Measurements from ENCODE around the gene TYW5.
"Not testable (repeated sequence)": the region's sequence is repeated elsewhere in the genome, so short reads cannot be mapped to it uniquely, and the experiment has no call there.

Gene TYW5

DNA sequence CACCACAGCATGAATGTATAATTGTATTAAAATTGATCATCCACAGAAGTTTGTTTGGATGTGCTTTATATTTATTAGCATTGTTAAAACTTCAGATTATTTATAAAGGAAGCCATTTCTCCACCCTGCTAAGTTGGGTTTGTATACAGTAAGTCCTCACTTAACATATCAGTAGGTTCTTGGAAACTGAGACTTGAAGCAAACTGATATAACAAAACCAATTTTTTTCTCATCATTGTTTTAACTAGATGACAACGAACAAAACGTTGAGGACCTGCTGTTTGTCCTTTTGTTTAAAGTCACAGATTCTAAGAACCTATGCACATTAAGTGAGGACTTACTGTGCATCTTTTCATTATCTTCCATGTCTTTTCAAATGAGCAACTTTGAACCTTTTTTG lies 27.1 kb downstream of the TYW5 start:
- POLR2A ChIA-PET (ENCODE audit: low non-redundant PET), result no interaction called here
- TF ChIP-seq, protein P1, sequence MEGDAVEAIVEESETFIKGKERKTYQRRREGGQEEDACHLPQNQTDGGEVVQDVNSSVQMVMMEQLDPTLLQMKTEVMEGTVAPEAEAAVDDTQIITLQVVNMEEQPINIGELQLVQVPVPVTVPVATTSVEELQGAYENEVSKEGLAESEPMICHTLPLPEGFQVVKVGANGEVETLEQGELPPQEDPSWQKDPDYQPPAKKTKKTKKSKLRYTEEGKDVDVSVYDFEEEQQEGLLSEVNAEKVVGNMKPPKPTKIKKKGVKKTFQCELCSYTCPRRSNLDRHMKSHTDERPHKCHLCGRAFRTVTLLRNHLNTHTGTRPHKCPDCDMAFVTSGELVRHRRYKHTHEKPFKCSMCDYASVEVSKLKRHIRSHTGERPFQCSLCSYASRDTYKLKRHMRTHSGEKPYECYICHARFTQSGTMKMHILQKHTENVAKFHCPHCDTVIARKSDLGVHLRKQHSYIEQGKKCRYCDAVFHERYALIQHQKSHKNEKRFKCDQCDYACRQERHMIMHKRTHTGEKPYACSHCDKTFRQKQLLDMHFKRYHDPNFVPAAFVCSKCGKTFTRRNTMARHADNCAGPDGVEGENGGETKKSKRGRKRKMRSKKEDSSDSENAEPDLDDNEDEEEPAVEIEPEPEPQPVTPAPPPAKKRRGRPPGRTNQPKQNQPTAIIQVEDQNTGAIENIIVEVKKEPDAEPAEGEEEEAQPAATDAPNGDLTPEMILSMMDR (conservative IDR thresholded peaks at IDR 0.05; ENCODE audit: low read depth), result no peak
- CTCF ChIA-PET, result interaction anchor here (0.6 kb wide), 1 partner anchor 323 kb away, joined by 4 read pairs; no protein-coding TSS in a partner anchor
- H3K27ac ChIP-seq, result no peak overlapping the region
- no peak for DNase-seq (ENCODE audit: low spot score)

DNA sequence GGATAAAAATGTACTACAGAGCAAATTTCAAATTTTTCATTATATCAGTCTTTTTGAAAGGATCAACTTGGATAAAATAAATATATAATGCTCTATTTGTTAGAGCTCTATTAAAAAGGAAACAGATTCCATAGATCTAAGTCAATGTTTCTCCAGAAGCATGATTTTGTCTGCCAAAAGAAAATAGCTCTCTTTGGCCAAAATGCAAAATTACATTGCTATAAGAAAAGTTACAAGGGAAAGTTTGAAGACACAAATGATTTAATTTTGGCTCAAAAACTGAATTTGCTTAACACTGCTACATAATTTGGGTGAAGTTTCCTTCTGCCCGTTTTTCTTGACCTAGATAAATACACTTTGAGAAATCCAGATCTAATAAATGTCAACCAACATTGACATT lies 28.5 kb downstream of the TYW5 start:
- TF ChIP-seq, protein P1 (conservative IDR thresholded peaks at IDR 0.05; ENCODE audit: low read depth), result no peak
- POLR2A ChIA-PET (ENCODE audit: low non-redundant PET), result no interaction called here
- no peak overlapping the region for H3K27ac ChIP-seq
- no peak for DNase-seq (ENCODE audit: low spot score)
- CTCF ChIA-PET, result interaction anchor here (0.7 kb wide), 2 partner anchors 15 to 647 kb away, joined by 4 to 6 read pairs; no protein-coding TSS in a partner anchor

DNA sequence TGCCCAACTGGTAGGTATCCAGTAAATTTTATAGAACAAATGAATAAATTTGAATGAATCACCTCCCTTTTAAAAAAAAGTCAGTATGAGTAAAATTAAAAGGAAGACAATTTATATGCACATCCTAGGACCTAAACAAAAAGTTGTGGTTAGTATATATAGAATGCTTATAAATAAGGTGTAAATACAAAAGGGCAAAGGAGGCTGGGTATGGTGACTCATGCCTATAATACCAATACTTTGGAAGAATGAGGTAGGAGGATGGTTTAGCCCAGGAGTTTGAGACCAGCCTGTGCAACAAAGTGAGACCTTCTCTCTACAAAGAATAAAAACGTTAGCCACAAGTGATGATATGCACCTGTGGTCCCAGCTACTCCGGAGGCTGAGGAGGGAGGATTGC lies 31.4 kb downstream of the TYW5 start:
- no peak for DNase-seq (ENCODE audit: low spot score)
- TF ChIP-seq, protein P1 (conservative IDR thresholded peaks at IDR 0.05; ENCODE audit: low read depth), result no peak
- no peak overlapping the region for H3K27ac ChIP-seq
- ChIA-PET CTCF (interaction anchor here (0.6 kb wide), 1 partner anchor 513 kb away, joined by 5 read pairs; no protein-coding TSS in a partner anchor), POLR2A (ENCODE audit: low non-redundant PET) (no interaction called here)

DNA sequence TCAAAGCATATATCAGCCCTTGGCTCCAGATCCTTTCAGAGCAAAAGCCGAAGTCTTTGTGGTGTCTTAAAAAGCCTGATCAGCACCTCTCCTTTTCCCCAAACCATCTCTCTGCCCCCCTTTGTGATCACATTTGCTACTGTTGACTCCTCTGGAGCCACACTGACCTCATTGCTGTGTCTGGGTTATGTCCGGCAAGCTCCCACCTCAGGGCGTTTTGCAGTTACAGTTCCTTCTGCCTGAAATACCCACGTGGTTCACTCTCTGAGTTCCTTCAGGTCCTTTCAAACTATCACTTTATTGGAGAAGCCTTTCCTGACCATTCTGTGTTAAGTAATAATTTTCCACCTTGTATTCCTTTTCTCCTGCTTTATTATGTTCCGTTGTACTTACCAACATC lies 32.4 kb downstream of the TYW5 start:
- ChIA-PET POLR2A (ENCODE audit: low non-redundant PET) (no interaction called here), CTCF (no interaction called here)

DNA sequence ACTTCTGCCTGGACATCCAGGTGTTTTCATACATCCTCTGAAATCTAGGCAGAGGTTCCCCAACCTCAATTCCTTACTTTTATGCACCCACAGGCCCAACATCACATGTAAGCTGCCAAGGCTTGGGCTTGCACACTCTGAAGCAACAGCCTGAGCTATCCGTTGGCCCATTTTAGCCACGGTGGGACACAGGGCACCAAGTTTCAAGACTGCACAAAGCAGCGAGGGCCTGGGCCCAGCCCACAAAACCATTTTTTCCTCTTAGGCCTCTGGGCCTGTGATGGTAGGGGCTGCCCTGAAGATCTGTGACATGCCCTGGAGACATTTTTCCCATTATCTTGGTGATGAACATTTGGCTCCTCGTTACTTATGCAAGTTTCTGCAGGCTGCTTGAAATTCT lies 38.3 kb downstream of the TYW5 start:
- CTCF ChIA-PET, result interaction anchor here (0.6 kb wide), 1 partner anchor 564 kb away, joined by 5 read pairs; no protein-coding TSS in a partner anchor
- POLR2A ChIA-PET (ENCODE audit: low non-redundant PET), result no interaction called here
- H3K27ac ChIP-seq, result no peak overlapping the region
- TF ChIP-seq, protein P1 (conservative IDR thresholded peaks at IDR 0.05; ENCODE audit: low read depth), result no peak
- no peak for DNase-seq (ENCODE audit: low spot score)

More for the DNA sequence above, 32.4 kb downstream of the TYW5 start:
- no peak overlapping the region for H3K27ac ChIP-seq
- TF ChIP-seq, protein P1 (conservative IDR thresholded peaks at IDR 0.05; ENCODE audit: low read depth), result no peak
- DNase-seq (ENCODE audit: low spot score), result no peak

DNA sequence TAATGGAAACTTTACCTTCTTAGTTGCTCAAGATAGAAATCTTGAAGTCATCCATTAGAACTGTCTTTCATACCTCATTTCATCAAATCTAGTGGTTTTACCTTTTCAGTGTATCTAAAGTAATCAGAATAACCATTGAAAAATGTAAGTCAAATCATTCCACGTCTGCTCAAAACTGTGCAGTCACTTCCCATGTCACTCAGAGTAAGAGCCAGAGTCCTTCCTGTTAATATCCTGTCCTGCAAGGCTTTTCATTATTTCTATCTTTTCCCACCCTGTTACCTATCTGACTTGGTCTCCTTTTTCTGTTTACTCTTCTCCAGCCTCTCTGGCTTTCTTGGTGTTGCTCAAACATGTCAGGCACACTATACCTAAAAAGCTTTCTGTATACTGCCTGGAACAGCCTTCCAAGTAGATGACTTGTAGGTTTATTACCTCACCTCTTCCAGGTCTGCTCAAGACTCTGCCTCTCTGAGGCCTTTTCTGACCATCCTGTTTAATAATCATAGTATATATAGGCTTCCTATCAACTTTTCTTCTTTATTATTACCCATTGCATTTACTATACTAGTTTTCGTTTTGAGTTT lies 40.8 kb downstream of the TYW5 start:
- DNase-seq (ENCODE audit: low spot score), result no peak
- POLR2A ChIA-PET (ENCODE audit: low non-redundant PET), result no interaction called here
- CTCF ChIA-PET, result interaction anchor here (0.6 kb wide), 1 partner anchor 11 kb away, joined by 3 read pairs; no protein-coding TSS in a partner anchor
- TF ChIP-seq, protein P1 (conservative IDR thresholded peaks at IDR 0.05; ENCODE audit: low read depth), result no peak
- H3K27ac ChIP-seq, result no peak overlapping the region

DNA sequence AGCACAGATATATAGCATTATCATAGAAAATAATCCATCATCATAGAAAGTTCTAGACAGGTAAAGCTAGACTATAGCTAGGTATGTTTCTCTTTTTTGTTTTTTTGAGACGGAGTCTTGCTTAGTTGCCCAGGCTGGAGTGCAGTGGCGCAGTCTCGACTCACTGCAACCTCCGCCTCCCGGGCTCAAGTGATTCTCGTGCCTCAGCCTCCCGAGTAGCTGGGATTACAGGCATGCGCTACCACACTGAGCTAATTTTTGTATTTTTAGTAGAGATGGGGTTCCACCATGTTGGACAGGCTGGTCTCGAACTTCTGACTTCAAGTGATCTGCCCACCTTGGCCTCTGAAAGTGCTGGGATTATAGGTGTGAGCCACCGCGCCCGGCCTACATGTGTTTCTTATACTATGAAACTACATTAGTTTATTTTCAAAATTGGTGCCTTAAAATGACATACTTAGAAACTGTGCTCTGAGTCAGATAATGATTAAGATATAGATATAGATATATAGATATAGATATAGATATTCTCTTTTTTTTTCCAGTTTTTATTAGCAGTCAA lies 42.7 kb downstream of the TYW5 start:
- DNase-seq (ENCODE audit: low spot score); POLR2A ChIA-PET (ENCODE audit: low non-redundant PET): not testable (repeated sequence)
- peak overlapping the region; percentile 43; the same call in 1 of the 2 replicates for H3K27ac ChIP-seq
- CTCF ChIA-PET, result interaction anchor here (0.5 to 1.0 kb wide), 3 partner anchors 15 to 1598 kb away, joined by 3 to 6 read pairs (median 3); no protein-coding TSS in a partner anchor

Data from RWPE1 (cell line).